GM12801 (cell line): ENCODE measurements around the gene PPP2R2B.

Experiments
- TF ChIP-seq, protein P1 (sequence below): IDR thresholded peaks from one replicate; pipeline ENCODE4 v1.5.1; 2011; ENCODE audit warnings: control low read depth; ENCODE audit not compliant: insufficient read length; ENCODE audit errors: extremely low read depth

PPP2R2B gene

DNA sequence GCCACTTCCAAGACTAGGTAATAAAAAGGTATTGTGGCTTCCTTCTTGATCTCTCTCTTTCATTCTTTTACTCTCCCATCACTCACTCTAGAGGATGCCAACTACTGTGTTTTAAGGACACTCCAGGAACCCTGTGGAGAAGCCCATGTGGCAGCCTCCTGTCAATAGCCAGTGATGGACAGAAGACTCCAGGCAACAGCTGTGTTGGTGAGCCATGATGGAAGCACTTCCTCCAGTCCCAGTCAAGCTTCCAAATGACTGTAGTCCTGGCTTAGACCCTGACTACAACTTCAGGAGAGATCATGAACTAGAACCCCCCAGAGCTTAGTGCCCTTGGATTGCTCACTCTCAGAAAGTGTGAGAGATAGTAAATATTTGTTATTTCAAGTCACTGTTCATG is 123.9 kb downstream of the PPP2R2B start:
- TF ChIP-seq, protein P1, sequence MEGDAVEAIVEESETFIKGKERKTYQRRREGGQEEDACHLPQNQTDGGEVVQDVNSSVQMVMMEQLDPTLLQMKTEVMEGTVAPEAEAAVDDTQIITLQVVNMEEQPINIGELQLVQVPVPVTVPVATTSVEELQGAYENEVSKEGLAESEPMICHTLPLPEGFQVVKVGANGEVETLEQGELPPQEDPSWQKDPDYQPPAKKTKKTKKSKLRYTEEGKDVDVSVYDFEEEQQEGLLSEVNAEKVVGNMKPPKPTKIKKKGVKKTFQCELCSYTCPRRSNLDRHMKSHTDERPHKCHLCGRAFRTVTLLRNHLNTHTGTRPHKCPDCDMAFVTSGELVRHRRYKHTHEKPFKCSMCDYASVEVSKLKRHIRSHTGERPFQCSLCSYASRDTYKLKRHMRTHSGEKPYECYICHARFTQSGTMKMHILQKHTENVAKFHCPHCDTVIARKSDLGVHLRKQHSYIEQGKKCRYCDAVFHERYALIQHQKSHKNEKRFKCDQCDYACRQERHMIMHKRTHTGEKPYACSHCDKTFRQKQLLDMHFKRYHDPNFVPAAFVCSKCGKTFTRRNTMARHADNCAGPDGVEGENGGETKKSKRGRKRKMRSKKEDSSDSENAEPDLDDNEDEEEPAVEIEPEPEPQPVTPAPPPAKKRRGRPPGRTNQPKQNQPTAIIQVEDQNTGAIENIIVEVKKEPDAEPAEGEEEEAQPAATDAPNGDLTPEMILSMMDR = no peak

DNA sequence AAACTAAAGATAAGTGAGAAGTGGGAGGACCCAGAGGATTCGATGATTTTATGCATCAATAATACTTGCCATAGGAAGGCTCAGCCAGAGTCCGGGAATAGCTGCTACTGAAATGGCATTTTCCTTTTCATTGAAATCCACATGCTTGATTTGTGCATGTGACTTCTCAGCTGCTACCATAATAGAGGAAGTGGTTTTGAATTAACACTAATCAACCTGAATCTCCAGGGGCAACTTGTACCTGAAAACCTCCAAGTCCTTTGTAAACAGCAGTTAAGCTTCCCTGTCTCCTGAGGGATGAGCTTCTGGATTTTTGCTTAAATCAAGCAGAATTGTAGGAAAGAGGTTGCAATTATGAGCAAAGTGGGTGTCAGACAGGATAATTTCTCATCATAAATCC is 124.9 kb downstream of the PPP2R2B start:
- TF ChIP-seq, protein P1 = no peak

DNA sequence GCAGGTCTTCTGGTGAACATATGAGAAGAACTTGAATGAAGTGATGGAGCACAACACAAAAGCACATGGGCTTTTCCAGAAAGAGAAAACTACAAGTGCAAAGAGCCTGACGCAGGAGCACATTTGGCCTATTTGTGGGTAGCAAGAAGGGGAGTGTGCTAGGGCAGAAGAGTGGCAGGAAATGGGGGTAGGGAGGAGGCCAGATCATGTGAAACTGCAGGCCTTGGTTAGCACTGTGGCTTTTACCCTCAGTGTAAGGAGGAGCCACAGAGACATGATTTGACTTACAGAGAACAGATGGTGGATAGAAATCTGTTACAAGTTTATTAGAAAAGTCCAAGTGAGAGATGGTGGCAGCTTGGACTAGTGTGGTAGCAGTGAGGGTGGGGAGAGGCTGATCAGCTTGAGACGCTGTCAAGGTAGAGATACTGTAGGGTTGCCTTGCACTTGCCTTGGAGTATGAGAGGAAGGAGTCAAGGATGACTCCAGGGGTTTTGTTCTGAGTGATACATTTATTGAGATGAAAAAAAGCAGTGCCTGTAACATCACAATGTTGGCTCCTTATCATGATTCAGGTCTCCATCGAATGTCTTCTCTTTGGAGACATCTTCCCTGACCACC is 126.7 kb downstream of the PPP2R2B start:
- TF ChIP-seq, protein P1 = no peak

DNA sequence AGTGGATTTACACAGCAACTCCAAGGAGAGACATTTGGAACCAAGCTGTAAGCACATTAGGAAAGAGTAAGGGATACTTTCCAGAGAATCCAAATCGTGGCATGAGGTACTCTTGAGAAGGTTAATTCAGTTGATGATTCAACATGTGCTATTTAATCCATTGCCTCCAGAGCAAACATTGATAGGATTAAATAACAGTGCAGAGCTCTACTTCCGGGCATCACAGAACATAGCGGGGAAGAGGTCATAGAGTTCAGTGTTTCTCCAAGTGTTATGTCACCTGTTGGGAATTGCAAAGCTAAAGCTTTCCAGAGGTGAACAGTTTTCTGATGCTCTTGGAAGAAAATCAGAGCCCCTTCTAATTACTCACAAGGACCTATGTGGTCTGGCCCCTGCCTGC is 127.5 kb downstream of the PPP2R2B start:
- TF ChIP-seq, protein P1 = no peak

DNA sequence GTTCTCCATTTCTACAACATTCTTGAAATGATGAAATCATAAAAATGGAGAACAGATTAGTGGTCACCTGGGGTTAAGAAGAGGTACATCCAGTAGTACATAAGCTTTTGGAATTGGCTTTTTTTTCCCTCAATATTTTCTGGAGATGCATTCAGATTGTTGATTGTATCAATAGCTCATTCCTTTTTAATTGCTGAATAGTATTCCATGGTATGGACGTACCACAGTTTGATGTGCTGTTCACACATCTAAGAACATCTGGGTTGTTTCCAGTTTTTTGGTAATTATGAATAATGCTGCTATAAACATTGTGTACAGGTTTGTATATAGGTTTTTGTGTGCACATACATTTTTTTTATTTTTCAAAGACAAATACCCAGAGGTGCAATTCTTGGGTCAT is 130.0 kb downstream of the PPP2R2B start:
- TF ChIP-seq, protein P1 = no peak

DNA sequence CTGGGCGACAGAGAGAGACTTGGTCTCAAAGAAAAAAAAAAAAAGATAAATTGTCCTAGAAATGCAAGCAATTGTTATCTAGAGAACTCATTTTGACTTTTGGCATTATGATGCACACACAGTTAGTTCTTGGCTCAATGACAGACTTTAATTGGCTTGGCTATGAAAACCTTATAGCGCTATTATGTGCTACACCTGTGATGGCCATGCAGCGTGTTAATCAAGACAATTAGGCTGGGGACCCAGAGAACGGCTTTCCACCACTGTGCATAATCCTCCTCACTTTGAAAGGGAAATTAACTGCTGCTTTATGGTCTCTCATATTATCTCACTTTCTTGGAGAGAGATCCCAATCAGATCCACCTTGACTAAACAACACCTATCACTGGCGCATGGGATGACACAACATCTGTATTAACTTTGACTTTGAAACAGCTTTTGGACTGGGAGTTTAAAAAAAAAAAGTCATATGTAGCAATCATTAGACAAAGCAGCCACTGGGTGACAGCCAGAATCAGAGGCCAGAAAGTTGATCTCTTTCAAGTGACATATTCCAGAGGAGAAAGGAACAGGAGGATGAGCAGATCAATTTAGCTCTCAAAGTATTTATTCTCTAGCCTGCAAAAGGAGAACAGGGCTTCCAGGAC is 132.5 kb downstream of the PPP2R2B start:
- TF ChIP-seq, protein P1 = no peak

DNA sequence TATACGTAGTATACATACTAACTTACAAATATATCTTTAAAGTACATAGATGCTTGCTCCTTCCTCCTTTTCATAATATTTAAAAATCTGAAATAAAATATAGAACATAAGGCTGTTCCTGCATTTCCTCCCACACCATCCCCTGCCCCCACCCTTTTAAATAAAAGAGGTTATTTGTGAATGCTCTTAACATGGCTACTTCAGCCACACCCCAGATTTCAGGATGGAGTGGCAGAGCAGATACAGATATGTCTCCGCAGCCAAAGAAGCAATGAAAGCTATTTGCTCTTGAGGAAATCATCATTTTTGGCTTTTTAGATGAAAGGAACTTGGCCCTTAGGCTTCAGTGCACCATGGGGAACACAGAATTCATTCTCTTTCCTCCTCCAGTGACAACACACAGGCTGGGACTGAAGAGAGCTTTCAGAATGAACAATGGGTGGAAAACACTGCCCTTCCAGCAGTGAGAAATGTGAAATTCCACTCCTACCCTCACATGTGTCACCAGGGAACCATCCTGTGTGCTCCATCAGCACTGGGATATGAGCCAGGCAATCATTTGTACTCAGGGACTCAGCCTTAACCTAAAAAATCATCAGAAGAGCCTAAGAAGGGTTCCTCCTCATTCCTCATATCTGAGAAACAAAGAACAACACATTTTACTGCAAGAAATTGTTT is 134.3 kb downstream of the PPP2R2B start:
- TF ChIP-seq, protein P1 = no peak
